ENCODE results near the gene TGM3. TPM values are rescaled to one million over a fixed set of nuclear protein-coding genes. Genes with fewer than 3 reads are reported as not detected.

The TGM3 gene
- total RNA-seq, 1 experiment from 2014 or later: 0.11 TPM

DNA sequence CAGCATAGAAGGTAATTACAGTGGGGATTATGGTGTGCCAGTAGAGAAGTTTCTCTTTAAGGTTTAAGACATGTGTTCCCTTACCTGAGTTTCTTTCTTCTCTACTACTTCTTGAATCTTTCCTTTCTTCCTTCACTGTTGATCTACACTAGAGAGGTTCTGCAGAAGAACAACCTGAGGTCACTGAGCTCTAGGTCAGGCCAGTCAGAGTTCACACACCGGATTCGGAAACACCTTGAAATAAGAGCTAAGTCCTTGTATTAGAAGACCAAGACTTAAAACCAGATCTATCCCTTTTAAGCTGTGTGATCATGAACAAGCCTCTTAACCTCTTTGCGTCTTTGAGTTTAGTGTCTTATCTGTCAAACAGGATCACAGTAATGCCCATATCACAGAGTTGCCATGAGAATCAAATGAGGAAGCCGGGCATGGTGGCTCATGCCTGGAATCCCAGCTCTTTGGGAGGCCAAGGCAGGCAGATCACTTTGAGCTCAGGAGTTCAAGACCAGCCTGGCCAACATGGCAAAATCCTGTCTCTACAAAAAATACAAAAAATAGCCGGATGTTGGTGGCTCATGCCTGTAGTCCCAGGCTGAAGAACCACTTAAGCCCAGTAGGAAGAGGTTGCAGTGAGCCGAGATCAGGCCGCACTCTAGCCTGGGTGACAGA is 22.0 kb upstream of the TGM3 start:
- Mint-ChIP-seq H3K4me1 (no peaks in the 10 kb centered on the region), H3K36me3 (no peaks in the 10 kb centered on the region), H3K9me3 (0 out of 2 replicates have a peak, but pooled peaks cover 4% of the 10 kb centered on the region), H3K27me3 (ENCODE audit: low read depth) (no peaks in the 10 kb centered on the region), H3K27ac (no peak overlapping the region), H3K4me3 (no peak overlapping the region)
- DNase-seq (ENCODE audit: low spot score) (no peak), ATAC-seq (no peak)
- ChIA-PET CTCF (interaction anchor here (1.0 to 2.4 kb wide), 2 partner anchors 28 to 66 kb away, joined by 3 to 12 read pairs; no protein-coding TSS in a partner anchor), POLR2A (no interaction called here)
- TF ChIP-seq, protein P1, sequence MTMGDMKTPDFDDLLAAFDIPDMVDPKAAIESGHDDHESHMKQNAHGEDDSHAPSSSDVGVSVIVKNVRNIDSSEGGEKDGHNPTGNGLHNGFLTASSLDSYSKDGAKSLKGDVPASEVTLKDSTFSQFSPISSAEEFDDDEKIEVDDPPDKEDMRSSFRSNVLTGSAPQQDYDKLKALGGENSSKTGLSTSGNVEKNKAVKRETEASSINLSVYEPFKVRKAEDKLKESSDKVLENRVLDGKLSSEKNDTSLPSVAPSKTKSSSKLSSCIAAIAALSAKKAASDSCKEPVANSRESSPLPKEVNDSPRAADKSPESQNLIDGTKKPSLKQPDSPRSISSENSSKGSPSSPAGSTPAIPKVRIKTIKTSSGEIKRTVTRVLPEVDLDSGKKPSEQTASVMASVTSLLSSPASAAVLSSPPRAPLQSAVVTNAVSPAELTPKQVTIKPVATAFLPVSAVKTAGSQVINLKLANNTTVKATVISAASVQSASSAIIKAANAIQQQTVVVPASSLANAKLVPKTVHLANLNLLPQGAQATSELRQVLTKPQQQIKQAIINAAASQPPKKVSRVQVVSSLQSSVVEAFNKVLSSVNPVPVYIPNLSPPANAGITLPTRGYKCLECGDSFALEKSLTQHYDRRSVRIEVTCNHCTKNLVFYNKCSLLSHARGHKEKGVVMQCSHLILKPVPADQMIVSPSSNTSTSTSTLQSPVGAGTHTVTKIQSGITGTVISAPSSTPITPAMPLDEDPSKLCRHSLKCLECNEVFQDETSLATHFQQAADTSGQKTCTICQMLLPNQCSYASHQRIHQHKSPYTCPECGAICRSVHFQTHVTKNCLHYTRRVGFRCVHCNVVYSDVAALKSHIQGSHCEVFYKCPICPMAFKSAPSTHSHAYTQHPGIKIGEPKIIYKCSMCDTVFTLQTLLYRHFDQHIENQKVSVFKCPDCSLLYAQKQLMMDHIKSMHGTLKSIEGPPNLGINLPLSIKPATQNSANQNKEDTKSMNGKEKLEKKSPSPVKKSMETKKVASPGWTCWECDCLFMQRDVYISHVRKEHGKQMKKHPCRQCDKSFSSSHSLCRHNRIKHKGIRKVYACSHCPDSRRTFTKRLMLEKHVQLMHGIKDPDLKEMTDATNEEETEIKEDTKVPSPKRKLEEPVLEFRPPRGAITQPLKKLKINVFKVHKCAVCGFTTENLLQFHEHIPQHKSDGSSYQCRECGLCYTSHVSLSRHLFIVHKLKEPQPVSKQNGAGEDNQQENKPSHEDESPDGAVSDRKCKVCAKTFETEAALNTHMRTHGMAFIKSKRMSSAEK (CRISPR knock-in tag; IDR thresholded peaks at IDR 0.05; ENCODE audit: borderline replicate concordance): no peak
- TF ChIP-seq, protein P2, sequence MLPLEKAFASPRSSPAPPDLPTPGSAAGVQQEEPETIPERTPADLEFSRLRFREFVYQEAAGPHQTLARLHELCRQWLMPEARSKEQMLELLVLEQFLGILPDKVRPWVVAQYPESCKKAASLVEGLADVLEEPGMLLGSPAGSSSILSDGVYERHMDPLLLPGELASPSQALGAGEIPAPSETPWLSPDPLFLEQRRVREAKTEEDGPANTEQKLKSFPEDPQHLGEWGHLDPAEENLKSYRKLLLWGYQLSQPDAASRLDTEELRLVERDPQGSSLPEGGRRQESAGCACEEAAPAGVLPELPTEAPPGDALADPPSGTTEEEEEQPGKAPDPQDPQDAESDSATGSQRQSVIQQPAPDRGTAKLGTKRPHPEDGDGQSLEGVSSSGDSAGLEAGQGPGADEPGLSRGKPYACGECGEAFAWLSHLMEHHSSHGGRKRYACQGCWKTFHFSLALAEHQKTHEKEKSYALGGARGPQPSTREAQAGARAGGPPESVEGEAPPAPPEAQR (CRISPR knock-in tag; IDR thresholded peaks at IDR 0.05): no peak
- TF ChIP-seq NR3C1 (CRISPR knock-in tag; conservative IDR thresholded peaks at IDR 0.05; ENCODE audit: low read depth) (no peak), E2F5 (CRISPR knock-in tag; IDR thresholded peaks at IDR 0.05) (no peak), NFYB (CRISPR knock-in tag; conservative IDR thresholded peaks at IDR 0.05; ENCODE audit: low read depth) (no peak), OVOL2 (CRISPR knock-in tag; IDR thresholded peaks at IDR 0.05; ENCODE audit: borderline replicate concordance) (no peak), ZBTB21 (CRISPR knock-in tag; IDR thresholded peaks at IDR 0.05; ENCODE audit: borderline replicate concordance) (no peak), ZNF138 (CRISPR knock-in tag; conservative IDR thresholded peaks at IDR 0.05) (no peak), ZNF263 (CRISPR knock-in tag; IDR thresholded peaks at IDR 0.05; ENCODE audit: low read depth) (no peak), ZNF232 (CRISPR knock-in tag; IDR thresholded peaks at IDR 0.05) (no peak), TP53 (CRISPR knock-in tag; IDR thresholded peaks at IDR 0.05) (no peak), USF1 (CRISPR knock-in tag; IDR thresholded peaks at IDR 0.05) (no peak), JUN (CRISPR knock-in tag; IDR thresholded peaks at IDR 0.05) (no peak), ESRRA (CRISPR knock-in tag; IDR thresholded peaks at IDR 0.05; ENCODE audit: borderline replicate concordance) (no peak)
- TF ChIP-seq, protein P3, sequence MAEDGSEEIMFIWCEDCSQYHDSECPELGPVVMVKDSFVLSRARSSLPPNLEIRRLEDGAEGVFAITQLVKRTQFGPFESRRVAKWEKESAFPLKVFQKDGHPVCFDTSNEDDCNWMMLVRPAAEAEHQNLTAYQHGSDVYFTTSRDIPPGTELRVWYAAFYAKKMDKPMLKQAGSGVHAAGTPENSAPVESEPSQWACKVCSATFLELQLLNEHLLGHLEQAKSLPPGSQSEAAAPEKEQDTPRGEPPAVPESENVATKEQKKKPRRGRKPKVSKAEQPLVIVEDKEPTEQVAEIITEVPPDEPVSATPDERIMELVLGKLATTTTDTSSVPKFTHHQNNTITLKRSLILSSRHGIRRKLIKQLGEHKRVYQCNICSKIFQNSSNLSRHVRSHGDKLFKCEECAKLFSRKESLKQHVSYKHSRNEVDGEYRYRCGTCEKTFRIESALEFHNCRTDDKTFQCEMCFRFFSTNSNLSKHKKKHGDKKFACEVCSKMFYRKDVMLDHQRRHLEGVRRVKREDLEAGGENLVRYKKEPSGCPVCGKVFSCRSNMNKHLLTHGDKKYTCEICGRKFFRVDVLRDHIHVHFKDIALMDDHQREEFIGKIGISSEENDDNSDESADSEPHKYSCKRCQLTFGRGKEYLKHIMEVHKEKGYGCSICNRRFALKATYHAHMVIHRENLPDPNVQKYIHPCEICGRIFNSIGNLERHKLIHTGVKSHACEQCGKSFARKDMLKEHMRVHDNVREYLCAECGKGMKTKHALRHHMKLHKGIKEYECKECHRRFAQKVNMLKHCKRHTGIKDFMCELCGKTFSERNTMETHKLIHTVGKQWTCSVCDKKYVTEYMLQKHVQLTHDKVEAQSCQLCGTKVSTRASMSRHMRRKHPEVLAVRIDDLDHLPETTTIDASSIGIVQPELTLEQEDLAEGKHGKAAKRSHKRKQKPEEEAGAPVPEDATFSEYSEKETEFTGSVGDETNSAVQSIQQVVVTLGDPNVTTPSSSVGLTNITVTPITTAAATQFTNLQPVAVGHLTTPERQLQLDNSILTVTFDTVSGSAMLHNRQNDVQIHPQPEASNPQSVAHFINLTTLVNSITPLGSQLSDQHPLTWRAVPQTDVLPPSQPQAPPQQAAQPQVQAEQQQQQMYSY (CRISPR knock-in tag; IDR thresholded peaks at IDR 0.05): no peak
- TF ChIP-seq, protein P4, sequence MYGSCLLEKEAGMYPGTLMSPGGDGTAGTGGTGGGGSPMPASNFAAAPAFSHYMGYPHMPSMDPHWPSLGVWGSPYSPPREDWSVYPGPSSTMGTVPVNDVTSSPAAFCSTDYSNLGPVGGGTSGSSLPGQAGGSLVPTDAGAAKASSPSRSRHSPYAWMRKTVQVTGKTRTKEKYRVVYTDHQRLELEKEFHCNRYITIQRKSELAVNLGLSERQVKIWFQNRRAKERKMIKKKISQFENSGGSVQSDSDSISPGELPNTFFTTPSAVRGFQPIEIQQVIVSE (CRISPR knock-in tag; IDR thresholded peaks at IDR 0.05; ENCODE audit: borderline replicate concordance): no peak
- TF ChIP-seq, protein P5, sequence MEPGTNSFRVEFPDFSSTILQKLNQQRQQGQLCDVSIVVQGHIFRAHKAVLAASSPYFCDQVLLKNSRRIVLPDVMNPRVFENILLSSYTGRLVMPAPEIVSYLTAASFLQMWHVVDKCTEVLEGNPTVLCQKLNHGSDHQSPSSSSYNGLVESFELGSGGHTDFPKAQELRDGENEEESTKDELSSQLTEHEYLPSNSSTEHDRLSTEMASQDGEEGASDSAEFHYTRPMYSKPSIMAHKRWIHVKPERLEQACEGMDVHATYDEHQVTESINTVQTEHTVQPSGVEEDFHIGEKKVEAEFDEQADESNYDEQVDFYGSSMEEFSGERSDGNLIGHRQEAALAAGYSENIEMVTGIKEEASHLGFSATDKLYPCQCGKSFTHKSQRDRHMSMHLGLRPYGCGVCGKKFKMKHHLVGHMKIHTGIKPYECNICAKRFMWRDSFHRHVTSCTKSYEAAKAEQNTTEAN (CRISPR knock-in tag; IDR thresholded peaks at IDR 0.05): no peak
